SK-N-SH (cell line): ENCODE data around the gene UBR2. TPM values are rescaled to one million over a fixed set of nuclear protein-coding genes. Genes with fewer than 3 reads are reported as not detected.

ENCODE experiments used
- CTCF ChIA-PET: fragments of 300-600, 350-600 bp; formaldehyde crosslinking; extraction: SDS; loops from one replicate; lab custom pipeline; 2021; lab: Yijun Ruan, JAX
- POLR2A ChIA-PET: fragments of 350-600 bp; sonication (Branson Sonifier 250); formaldehyde crosslinking; extraction: SDS; loops from one replicate; lab custom pipeline; 2020; ENCODE audit warnings: antibody characterized with exemption, inconsistent platforms; lab: Yijun Ruan, JAX
- DNase-seq: peaks from one replicate; pipeline ENCODE4 v3.0.0; 2012
- H2AFZ ChIP-seq: fragments of 200-600 bp; sonication (generic); 2 replicates; pipeline ENCODE4 v1.8.1; 2016; ENCODE audit warnings: antibody characterized with exemption, mild to moderate bottlenecking, low read depth
- H3F3A ChIP-seq: fragments of 200-600 bp; sonication (generic); replicated peaks from 2 replicates; pipeline ENCODE3; 2016; ENCODE audit warnings: antibody characterized with exemption, mild to moderate bottlenecking; ENCODE audit not compliant: insufficient read depth
- H3K27ac ChIP-seq, 2 experiments: fragments of 200-500 bp in 1 of 2; fragments of 200-600 bp in 1 of 2; sonication (Bioruptor generic) in 1 of 2; sonication (generic), shearing (Covaris generic) in 1 of 2; 2 replicates each; pipeline versions ENCODE4 v1.5.1 to v1.6.1; 2014 to 2016; ENCODE audit warnings: low read depth in 2 of 2, inconsistent platforms in 1 of 2, low read length in 1 of 2, mild to moderate bottlenecking in 1 of 2, mixed read lengths in 1 of 2
- H3K27me3 ChIP-seq: fragments of 200-600 bp; sonication (generic), shearing (Covaris generic); 2 replicates; pipeline ENCODE4 v1.6.1; 2016; ENCODE audit warnings: mixed run types; ENCODE audit not compliant: insufficient read depth
- H3K36me3 ChIP-seq, 2 experiments: fragments of 200-500 bp in 1 of 2; fragments of 200-600 bp in 1 of 2; sonication (Bioruptor generic) in 1 of 2; sonication (generic) in 1 of 2; replicated peaks in 1 of 2; 2 replicates each; pipeline versions ENCODE3 to v1.5.1; 2014 to 2016; ENCODE audit warnings: low read length in 1 of 2, mild to moderate bottlenecking in 1 of 2; ENCODE audit not compliant: insufficient read depth in 2 of 2, control insufficient read depth in 1 of 2
- H3K4me1 ChIP-seq, 2 experiments: fragments of 200-500 bp in 1 of 2; fragments of 200-600 bp in 1 of 2; sonication (Bioruptor generic) in 1 of 2; sonication (generic), shearing (Covaris generic) in 1 of 2; 2 replicates each; pipeline versions ENCODE4 v1.5.1 to v1.6.1; 2014 to 2016; ENCODE audit warnings: low read depth in 1 of 2, low read length in 1 of 2, mixed run types in 1 of 2; ENCODE audit not compliant: insufficient read depth in 2 of 2, control insufficient read depth in 1 of 2
- H3K4me2 ChIP-seq: fragments of 200-600 bp; sonication (generic), shearing (Covaris generic); 2 replicates; pipeline ENCODE4 v1.6.1; 2017; ENCODE audit warnings: mixed run types
- H3K4me3 ChIP-seq, 2 experiments: fragments of 200-500 bp in 1 of 2; fragments of 200-600 bp in 1 of 2; sonication (Bioruptor generic) in 1 of 2; sonication (generic), shearing (Covaris generic) in 1 of 2; 2 replicates each; pipeline versions ENCODE4 v1.5.1 to v1.8.1; 2014 to 2016; ENCODE audit warnings: low read depth in 2 of 2, inconsistent platforms in 1 of 2, low read length in 1 of 2, mild to moderate bottlenecking in 1 of 2, mixed read lengths in 1 of 2, moderate library complexity in 1 of 2
- H3K79me2 ChIP-seq: fragments of 200-600 bp; sonication (generic); 2 replicates; pipeline ENCODE4 v1.8.1; 2017; ENCODE audit warnings: mild to moderate bottlenecking; ENCODE audit not compliant: insufficient read depth
- H3K9ac ChIP-seq: fragments of 200-600 bp; sonication (generic); 2 replicates; pipeline ENCODE4 v1.6.1; 2017; ENCODE audit warnings: mixed run types
- H3K9me2 ChIP-seq: fragments of 200-600 bp; sonication (generic); 2 replicates; pipeline ENCODE4 v1.6.1; 2017; ENCODE audit warnings: mixed run types
- H3K9me3 ChIP-seq: fragments of 200-600 bp; sonication (generic); 2 replicates; pipeline ENCODE4 v1.6.1; 2017; ENCODE audit warnings: mixed run types, mild to moderate bottlenecking, moderate library complexity
- H4K20me1 ChIP-seq: fragments of 200-600 bp; sonication (generic); 2 replicates; pipeline ENCODE4 v1.6.1; 2017; ENCODE audit warnings: mild to moderate bottlenecking, mixed run types; ENCODE audit not compliant: insufficient read depth
- EP300 ChIP-seq, 2 experiments: IDR thresholded peaks; 2 replicates each; pipeline versions ENCODE4 v1.4.0 to v1.6.1; 2012; ENCODE audit warnings: borderline replicate concordance in 1 of 2, low read depth in 1 of 2, low read length in 1 of 2
- FOXJ3 ChIP-seq: sonication (generic); formaldehyde crosslinking; IDR thresholded peaks from 2 replicates; pipeline ENCODE4 v1.5.1; 2020; ENCODE audit warnings: mild to moderate bottlenecking, missing genetic modification reagents
- FOXM1 ChIP-seq: IDR thresholded peaks from 2 replicates; pipeline ENCODE4 v1.4.0; 2012; ENCODE audit warnings: low read depth, mild to moderate bottlenecking
- GABPA ChIP-seq: IDR thresholded peaks from 2 replicates; pipeline ENCODE4 v1.4.0; 2012; ENCODE audit warnings: low read depth, mild to moderate bottlenecking
- GATA2 ChIP-seq: sonication (generic); formaldehyde crosslinking; IDR thresholded peaks from 2 replicates; pipeline ENCODE4 v1.5.0; 2020; ENCODE audit warnings: mild to moderate bottlenecking, missing genetic modification reagents
- POLR2AphosphoS5 ChIP-seq: IDR thresholded peaks from 2 replicates; pipeline ENCODE4 v1.6.1; 2012; ENCODE audit warnings: low read depth, low read length
- REST ChIP-seq: IDR thresholded peaks from 2 replicates; pipeline ENCODE4 v1.6.1; 2012; ENCODE audit warnings: mild to moderate bottlenecking, low read depth, low read length, moderate library complexity
- RFX5 ChIP-seq: IDR thresholded peaks from 2 replicates; pipeline ENCODE4 v1.6.1; 2012; ENCODE audit warnings: mild to moderate bottlenecking, improper control_type of control experiment, low read length
- SMC3 ChIP-seq: IDR thresholded peaks from 2 replicates; pipeline ENCODE4 v1.6.1; 2012; ENCODE audit warnings: low read depth, low read length, improper control_type of control experiment
- TCF12 ChIP-seq: IDR thresholded peaks from 2 replicates; pipeline ENCODE4 v1.4.0; 2012
- YY1 ChIP-seq: IDR thresholded peaks from 2 replicates; pipeline ENCODE4 v1.4.0; 2012; ENCODE audit warnings: low read depth, mild to moderate bottlenecking
- WGBS: methylation state at CpG from one replicate; pipeline ENCODE4 v1.1.6; 2017; ENCODE audit warnings: low lambda C conversion rate; 5-methylcytosine and 5-hydroxymethylcytosine counted together
- polyA plus RNA-seq, 3 experiments: library from polyadenylated mRNA; depleted of rRNA; stranded (reverse); fragments of >200 nt; gene quantifications; 2 replicates each; pipeline ENCODE4 v1.2.3, GENCODE V29; 2012
- TF ChIP-seq, protein P1 (sequence below): fragments of 150-350 bp; IDR thresholded peaks from 2 replicates; pipeline ENCODE4 v1.6.1; 2016; ENCODE audit warnings: mild to moderate bottlenecking, low read depth, low read length
- TF ChIP-seq, protein P2 (sequence below): IDR thresholded peaks from 2 replicates; pipeline ENCODE4; 2012

UBR2 gene
- polyA plus RNA-seq, 1 of the 3 experiments (the other 2 are of a cell fraction), result 5.2 TPM

DNA sequence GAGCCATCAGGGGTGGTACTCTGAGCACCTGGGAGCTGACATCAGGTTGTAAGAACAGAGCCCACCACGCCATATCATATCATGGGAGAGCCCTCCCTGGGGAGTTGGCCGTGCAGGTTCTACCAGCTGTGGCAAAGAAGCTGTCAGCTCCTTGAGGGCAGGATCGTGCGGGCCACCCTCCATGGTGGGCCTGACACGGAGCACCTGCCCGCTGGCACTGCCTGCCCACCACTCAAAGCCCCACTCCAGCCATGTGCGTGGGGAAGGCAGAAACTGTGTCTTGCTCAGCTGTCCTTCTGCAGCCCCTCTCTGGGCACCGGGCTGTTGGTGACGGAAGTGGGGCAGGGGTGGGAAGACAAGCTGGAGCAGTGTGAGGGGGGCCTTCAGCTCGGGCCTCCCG lies 144.3 kb downstream of the UBR2 start:
- H3K9ac ChIP-seq, result no peak overlapping the region
- H3F3A ChIP-seq, result no peaks in the 10 kb centered on the region
- H3K4me2 ChIP-seq, result no peak overlapping the region
- CTCF ChIA-PET, result interaction anchor here (1.1 kb wide), 1 partner anchor 28 kb away, joined by 3 read pairs; no protein-coding TSS in a partner anchor
- 81% methylated on average over 8 of the region's 11 CpGs for WGBS
- no peaks in the 10 kb centered on the region for H3K79me2 ChIP-seq
- no peaks in the 10 kb centered on the region for H3K36me3 ChIP-seq
- TF ChIP-seq SMC3, result no peak
- TF ChIP-seq RFX5, result no peak
- no peak for TF ChIP-seq YY1
- no peak for TF ChIP-seq GATA2 (CRISPR knock-in tag)
- TF ChIP-seq FOXJ3 (CRISPR knock-in tag), result no peak
- TF ChIP-seq, protein P1, sequence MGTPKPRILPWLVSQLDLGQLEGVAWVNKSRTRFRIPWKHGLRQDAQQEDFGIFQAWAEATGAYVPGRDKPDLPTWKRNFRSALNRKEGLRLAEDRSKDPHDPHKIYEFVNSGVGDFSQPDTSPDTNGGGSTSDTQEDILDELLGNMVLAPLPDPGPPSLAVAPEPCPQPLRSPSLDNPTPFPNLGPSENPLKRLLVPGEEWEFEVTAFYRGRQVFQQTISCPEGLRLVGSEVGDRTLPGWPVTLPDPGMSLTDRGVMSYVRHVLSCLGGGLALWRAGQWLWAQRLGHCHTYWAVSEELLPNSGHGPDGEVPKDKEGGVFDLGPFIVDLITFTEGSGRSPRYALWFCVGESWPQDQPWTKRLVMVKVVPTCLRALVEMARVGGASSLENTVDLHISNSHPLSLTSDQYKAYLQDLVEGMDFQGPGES, result no peak
- TF ChIP-seq, protein P2, sequence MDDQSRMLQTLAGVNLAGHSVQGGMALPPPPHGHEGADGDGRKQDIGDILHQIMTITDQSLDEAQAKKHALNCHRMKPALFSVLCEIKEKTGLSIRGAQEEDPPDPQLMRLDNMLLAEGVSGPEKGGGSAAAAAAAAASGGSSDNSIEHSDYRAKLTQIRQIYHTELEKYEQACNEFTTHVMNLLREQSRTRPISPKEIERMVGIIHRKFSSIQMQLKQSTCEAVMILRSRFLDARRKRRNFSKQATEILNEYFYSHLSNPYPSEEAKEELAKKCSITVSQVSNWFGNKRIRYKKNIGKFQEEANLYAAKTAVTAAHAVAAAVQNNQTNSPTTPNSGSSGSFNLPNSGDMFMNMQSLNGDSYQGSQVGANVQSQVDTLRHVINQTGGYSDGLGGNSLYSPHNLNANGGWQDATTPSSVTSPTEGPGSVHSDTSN, result no peak
- TF ChIP-seq REST, result no peak
- TF ChIP-seq FOXM1, result no peak
- no peak for TF ChIP-seq GABPA
- no peak for TF ChIP-seq POLR2AphosphoS5
- no peak for TF ChIP-seq EP300 (IDR thresholded peaks at IDR 0.05; ENCODE audit: borderline replicate concordance in 1 of 2, low read depth in 1 of 2, low read length in 1 of 2)
- TF ChIP-seq, all 33 proteins: peak for 0
- no peaks in the 10 kb centered on the region for H4K20me1 ChIP-seq
- H3K27me3 ChIP-seq, result no peaks in the 10 kb centered on the region
- DNase-seq, result no peak
- H3K27ac ChIP-seq, result no peak overlapping the region
- no peaks in the 10 kb centered on the region for H3K4me1 ChIP-seq
- no peaks in the 10 kb centered on the region for H3K9me2 ChIP-seq
- H3K9me3 ChIP-seq, result peaks cover 5% of the 10 kb centered on the region; the same call in 1 of the 2 replicates
- H3K4me3 ChIP-seq, result no peak overlapping the region
- no peak overlapping the region for H2AFZ ChIP-seq
- POLR2A ChIA-PET, result no interaction called here

DNA sequence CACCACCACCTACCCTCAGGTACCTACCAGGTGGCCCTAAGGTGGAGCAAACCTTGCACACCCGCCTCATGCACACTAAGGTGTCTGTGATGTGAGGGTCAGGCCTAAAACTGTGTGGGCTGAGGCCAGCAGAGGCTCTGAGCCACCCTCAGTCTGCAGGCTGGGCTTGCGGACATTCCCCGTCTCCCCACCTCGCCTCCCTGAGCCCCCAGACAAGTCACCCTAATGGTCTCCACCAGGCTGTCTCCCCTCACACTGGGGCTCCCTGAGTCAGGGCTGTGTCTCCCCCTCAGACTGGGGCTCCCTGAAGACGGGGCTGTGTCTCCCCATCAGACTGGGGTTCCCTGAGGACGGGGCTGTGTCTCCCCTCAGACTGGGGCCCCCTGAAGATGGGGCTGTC lies 146.0 kb downstream of the UBR2 start:
- DNase-seq, result no peak
- Histone ChIP-seq H3K4me1 (no peaks in the 10 kb centered on the region), H4K20me1 (no peaks in the 10 kb centered on the region), H3K4me3 (no peak overlapping the region), H3K4me2 (no peak overlapping the region), H3K9me2 (no peaks in the 10 kb centered on the region), H3K9me3 (peaks cover 5% of the 10 kb centered on the region; the same call in 1 of the 2 replicates), H3K9ac (no peak overlapping the region), H3K36me3 (no peaks in the 10 kb centered on the region)
- TF ChIP-seq GATA2 (CRISPR knock-in tag), result no peak
- TF ChIP-seq FOXJ3 (CRISPR knock-in tag), result no peak
- no peak for TF ChIP-seq GABPA
- TF ChIP-seq FOXM1, result no peak
- TF ChIP-seq YY1, result no peak
- TF ChIP-seq, protein P2, result no peak
- no peak for TF ChIP-seq TCF12
- no peak for TF ChIP-seq RFX5
- TF ChIP-seq, all 33 proteins: peak for 0
- H2AFZ ChIP-seq, result no peak overlapping the region
- H3K27ac ChIP-seq, result no peak overlapping the region
- H3F3A ChIP-seq, result no peaks in the 10 kb centered on the region
- 73% methylated on average over 4 of the region's 6 CpGs for WGBS
- no peaks in the 10 kb centered on the region for H3K27me3 ChIP-seq
- ChIA-PET CTCF (interaction anchor here (1.3 kb wide), 1 partner anchor 16 kb away, joined by 5 read pairs; no protein-coding TSS in a partner anchor), POLR2A (no interaction called here)
- H3K79me2 ChIP-seq, result no peaks in the 10 kb centered on the region
